ENCODE measurements around the gene APOB. TPM values are rescaled to one million over a fixed set of nuclear protein-coding genes. Genes with fewer than 3 reads are reported as not detected.

APOB gene
- polyA plus RNA-seq, 1 of the 3 experiments (the other 2 are of a cell fraction), result not detected

DNA sequence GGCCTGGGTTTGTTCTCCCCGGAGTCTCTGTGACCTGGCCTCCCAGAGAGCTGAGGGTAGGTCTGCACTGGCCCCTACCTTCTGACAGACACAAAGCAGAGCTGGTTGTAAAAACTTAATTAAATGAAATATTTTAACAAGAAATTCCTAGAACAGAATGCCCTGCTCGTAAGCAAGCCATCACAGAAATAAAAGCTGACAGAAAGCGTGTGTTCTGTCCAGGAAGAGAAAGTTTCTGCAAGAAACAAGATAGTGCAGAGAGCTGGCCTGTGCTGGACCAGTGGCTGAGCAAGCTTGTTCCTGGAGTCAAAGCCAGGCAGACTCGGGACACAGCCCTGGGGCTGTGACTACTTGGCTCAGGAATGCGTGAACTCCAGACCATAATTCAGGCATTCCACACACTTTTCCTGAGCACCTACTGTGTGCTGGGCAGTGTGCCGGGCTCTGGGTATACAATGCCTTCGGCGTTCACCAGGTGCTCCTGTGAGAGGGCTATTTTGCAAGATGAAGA is 51.6 kb downstream of the APOB start:
- Histone ChIP-seq H3K9ac (no peak overlapping the region), H3K27me3 (ENCODE audit: insufficient read depth) (no peaks in the 10 kb centered on the region), H3K4me2 (no peak overlapping the region), H3K4me3 (ENCODE audit: low read depth in 2 of 2, low read length in 1 of 2) (no peak overlapping the region), H3K9me3 (no peaks in the 10 kb centered on the region), H3K4me1 (ENCODE audit: control insufficient read depth in 1 of 2, insufficient read depth in 2 of 2, low read depth in 1 of 2, low read length in 1 of 2) (peaks cover 0 to 44% of the 10 kb centered on the region in 2 experiments; a peak in 2 of 4 replicates), H3K36me3 (replicated peaks in 1 of 2; ENCODE audit: control insufficient read depth in 1 of 2, insufficient read depth in 2 of 2, low read length in 1 of 2) (no peaks in the 10 kb centered on the region), H2AFZ (ENCODE audit: low read depth) (no peak overlapping the region), H3K79me2 (ENCODE audit: insufficient read depth) (no peaks in the 10 kb centered on the region), H4K20me1 (ENCODE audit: insufficient read depth) (no peaks in the 10 kb centered on the region), H3F3A (replicated peaks; ENCODE audit: insufficient read depth) (no peaks in the 10 kb centered on the region), H3K9me2 (no peaks in the 10 kb centered on the region), H3K27ac (ENCODE audit: low read depth in 2 of 2, low read length in 1 of 2) (no peak overlapping the region)
- WGBS (ENCODE audit: low lambda C conversion rate), result 32% methylated on average over 8 of the region's 8 CpGs
- ChIA-PET POLR2A (interaction anchor here (0.6 kb wide), 1 partner anchor 34 kb away, joined by 4 read pairs; no protein-coding TSS in a partner anchor), CTCF (interaction anchor here (0.6 to 2.0 kb wide), 6 partner anchors 10 to 331 kb away, joined by 3 to 14 read pairs (median 3); no protein-coding TSS in a partner anchor)
- TF ChIP-seq FOSL2 (IDR thresholded peaks at IDR 0.05; ENCODE audit: borderline replicate concordance, low read depth), result no peak; the same call in 1 of the 2 replicates
- no peak for TF ChIP-seq GABPA (IDR thresholded peaks at IDR 0.05; ENCODE audit: low read depth)
- peak; percentile 47 for TF ChIP-seq TCF12 (IDR thresholded peaks at IDR 0.05)
- TF ChIP-seq, protein P1, sequence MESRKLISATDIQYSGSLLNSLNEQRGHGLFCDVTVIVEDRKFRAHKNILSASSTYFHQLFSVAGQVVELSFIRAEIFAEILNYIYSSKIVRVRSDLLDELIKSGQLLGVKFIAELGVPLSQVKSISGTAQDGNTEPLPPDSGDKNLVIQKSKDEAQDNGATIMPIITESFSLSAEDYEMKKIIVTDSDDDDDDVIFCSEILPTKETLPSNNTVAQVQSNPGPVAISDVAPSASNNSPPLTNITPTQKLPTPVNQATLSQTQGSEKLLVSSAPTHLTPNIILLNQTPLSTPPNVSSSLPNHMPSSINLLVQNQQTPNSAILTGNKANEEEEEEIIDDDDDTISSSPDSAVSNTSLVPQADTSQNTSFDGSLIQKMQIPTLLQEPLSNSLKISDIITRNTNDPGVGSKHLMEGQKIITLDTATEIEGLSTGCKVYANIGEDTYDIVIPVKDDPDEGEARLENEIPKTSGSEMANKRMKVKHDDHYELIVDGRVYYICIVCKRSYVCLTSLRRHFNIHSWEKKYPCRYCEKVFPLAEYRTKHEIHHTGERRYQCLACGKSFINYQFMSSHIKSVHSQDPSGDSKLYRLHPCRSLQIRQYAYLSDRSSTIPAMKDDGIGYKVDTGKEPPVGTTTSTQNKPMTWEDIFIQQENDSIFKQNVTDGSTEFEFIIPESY (IDR thresholded peaks at IDR 0.05; ENCODE audit: borderline replicate concordance, low read depth), result no peak
- TF ChIP-seq EP300 (IDR thresholded peaks at IDR 0.05; ENCODE audit: borderline replicate concordance in 1 of 2, low read depth in 1 of 2, low read length in 1 of 2), result peak; percentile 9 to 11; a peak in 1 of 4 replicates
- TF ChIP-seq, protein P2, sequence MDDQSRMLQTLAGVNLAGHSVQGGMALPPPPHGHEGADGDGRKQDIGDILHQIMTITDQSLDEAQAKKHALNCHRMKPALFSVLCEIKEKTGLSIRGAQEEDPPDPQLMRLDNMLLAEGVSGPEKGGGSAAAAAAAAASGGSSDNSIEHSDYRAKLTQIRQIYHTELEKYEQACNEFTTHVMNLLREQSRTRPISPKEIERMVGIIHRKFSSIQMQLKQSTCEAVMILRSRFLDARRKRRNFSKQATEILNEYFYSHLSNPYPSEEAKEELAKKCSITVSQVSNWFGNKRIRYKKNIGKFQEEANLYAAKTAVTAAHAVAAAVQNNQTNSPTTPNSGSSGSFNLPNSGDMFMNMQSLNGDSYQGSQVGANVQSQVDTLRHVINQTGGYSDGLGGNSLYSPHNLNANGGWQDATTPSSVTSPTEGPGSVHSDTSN (IDR thresholded peaks at IDR 0.05), result peak; percentile 41; the same call in 1 of the 2 replicates
- peak; percentile 16; the same call in 1 of the 2 replicates for TF ChIP-seq RCOR1 (IDR thresholded peaks at IDR 0.05; ENCODE audit: low read length)
- no peak for TF ChIP-seq MXI1 (IDR thresholded peaks at IDR 0.05; ENCODE audit: low read depth, low read length)
- DNase-seq, result no peak

DNA sequence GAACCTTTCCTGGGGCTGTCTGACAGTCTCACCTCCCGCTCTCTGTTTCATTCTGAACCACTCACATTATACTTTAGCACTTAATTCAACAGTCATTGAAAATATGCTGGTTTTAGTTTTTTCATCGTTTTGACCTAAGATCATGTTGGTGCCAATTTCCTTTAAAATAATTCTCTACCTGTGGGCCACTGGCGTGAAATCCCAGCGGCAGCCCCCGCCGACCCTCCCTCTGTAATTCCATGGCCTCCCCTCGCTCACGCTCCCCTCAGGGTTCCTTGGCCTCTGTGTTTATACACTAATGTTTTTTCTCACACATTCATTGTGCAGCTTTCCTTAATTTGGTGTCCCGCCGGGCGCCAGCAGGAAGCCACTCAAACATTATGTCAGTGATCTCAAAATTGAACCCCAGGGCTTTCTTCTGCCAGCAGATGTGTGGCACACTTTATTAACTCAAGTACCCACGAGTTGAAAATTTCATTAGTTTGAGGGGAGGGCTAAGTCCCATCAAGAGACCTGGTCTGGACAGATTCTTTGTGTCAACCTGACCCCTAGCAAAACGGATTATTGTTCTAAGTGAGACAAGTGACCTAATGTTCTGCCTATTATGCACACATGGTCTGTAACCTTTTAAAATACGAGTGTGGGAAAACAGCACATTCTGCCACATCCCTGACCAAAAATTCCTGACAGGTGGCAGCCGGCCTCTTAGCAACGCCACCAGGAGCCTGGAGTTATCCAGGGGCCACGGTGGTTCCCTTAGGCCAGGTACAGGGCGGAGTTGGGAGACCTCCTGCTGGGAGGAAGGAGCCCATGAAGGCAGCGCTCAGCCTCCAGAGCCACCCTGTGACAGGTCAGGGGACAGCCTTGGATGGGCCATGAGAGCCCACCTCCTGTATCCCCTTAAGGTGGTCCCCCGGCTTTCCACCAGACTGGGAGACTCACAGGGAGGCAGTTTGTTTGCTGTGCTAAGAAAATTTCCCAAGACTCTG is 53.1 kb downstream of the APOB start:
- Histone ChIP-seq H4K20me1 (ENCODE audit: insufficient read depth) (no peaks in the 10 kb centered on the region), H3K9me3 (no peaks in the 10 kb centered on the region), H3K9ac (no peak overlapping the region), H3K27ac (ENCODE audit: low read depth in 2 of 2, low read length in 1 of 2) (peak overlapping the region in 1 of 2 experiments; percentile 22; a peak in 1 of 4 replicates), H3K4me2 (no peak overlapping the region), H2AFZ (ENCODE audit: low read depth) (no peak overlapping the region), H3K4me3 (ENCODE audit: low read depth in 2 of 2, low read length in 1 of 2) (no peak overlapping the region), H3K9me2 (no peaks in the 10 kb centered on the region), H3F3A (replicated peaks; ENCODE audit: insufficient read depth) (no peaks in the 10 kb centered on the region), H3K36me3 (replicated peaks in 1 of 2; ENCODE audit: control insufficient read depth in 1 of 2, insufficient read depth in 2 of 2, low read length in 1 of 2) (no peaks in the 10 kb centered on the region), H3K79me2 (ENCODE audit: insufficient read depth) (no peaks in the 10 kb centered on the region), H3K27me3 (ENCODE audit: insufficient read depth) (no peaks in the 10 kb centered on the region), H3K4me1 (ENCODE audit: control insufficient read depth in 1 of 2, insufficient read depth in 2 of 2, low read depth in 1 of 2, low read length in 1 of 2) (peaks cover 0 to 44% of the 10 kb centered on the region in 2 experiments; a peak in 2 of 4 replicates)
- POLR2A ChIA-PET, result no interaction called here
- 54% methylated on average over 19 of the region's 20 CpGs for WGBS (ENCODE audit: low lambda C conversion rate)
- CTCF ChIA-PET, result interaction anchor here (0.8 to 2.3 kb wide), 4 partner anchors 27 to 329 kb away, joined by 3 to 18 read pairs (median 6); no protein-coding TSS in a partner anchor
- no peak for TF ChIP-seq YY1 (IDR thresholded peaks at IDR 0.05; ENCODE audit: low read depth)
- TF ChIP-seq, protein P3, sequence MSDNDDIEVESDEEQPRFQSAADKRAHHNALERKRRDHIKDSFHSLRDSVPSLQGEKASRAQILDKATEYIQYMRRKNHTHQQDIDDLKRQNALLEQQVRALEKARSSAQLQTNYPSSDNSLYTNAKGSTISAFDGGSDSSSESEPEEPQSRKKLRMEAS (IDR thresholded peaks at IDR 0.05; ENCODE audit: low read depth), result no peak
- TF ChIP-seq EP300 (IDR thresholded peaks at IDR 0.05; ENCODE audit: borderline replicate concordance in 1 of 2, low read depth in 1 of 2, low read length in 1 of 2), result peak in 1 of 2 experiments; percentile 46; a peak in 1 of 4 replicates
- no peak for TF ChIP-seq CHD2 (IDR thresholded peaks at IDR 0.05; ENCODE audit: low read length, partially characterized antibody)
- TF ChIP-seq FOSL2 (IDR thresholded peaks at IDR 0.05; ENCODE audit: borderline replicate concordance, low read depth), result no peak
- no peak for TF ChIP-seq JUND (IDR thresholded peaks at IDR 0.05)
- TF ChIP-seq MEF2A (IDR thresholded peaks at IDR 0.05; ENCODE audit: borderline replicate concordance, low read depth), result no peak
- no peak for TF ChIP-seq GABPA (IDR thresholded peaks at IDR 0.05; ENCODE audit: low read depth)
- no peak for TF ChIP-seq POLR2AphosphoS5 (IDR thresholded peaks at IDR 0.05; ENCODE audit: low read depth, low read length)
- TF ChIP-seq RCOR1 (IDR thresholded peaks at IDR 0.05; ENCODE audit: low read length), result peak; percentile 63; the same call in 1 of the 2 replicates
- TF ChIP-seq TCF12 (IDR thresholded peaks at IDR 0.05), result no peak
- TF ChIP-seq, protein P4, sequence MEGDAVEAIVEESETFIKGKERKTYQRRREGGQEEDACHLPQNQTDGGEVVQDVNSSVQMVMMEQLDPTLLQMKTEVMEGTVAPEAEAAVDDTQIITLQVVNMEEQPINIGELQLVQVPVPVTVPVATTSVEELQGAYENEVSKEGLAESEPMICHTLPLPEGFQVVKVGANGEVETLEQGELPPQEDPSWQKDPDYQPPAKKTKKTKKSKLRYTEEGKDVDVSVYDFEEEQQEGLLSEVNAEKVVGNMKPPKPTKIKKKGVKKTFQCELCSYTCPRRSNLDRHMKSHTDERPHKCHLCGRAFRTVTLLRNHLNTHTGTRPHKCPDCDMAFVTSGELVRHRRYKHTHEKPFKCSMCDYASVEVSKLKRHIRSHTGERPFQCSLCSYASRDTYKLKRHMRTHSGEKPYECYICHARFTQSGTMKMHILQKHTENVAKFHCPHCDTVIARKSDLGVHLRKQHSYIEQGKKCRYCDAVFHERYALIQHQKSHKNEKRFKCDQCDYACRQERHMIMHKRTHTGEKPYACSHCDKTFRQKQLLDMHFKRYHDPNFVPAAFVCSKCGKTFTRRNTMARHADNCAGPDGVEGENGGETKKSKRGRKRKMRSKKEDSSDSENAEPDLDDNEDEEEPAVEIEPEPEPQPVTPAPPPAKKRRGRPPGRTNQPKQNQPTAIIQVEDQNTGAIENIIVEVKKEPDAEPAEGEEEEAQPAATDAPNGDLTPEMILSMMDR (IDR thresholded peaks at IDR 0.05), result no peak
- no peak for TF ChIP-seq MXI1 (IDR thresholded peaks at IDR 0.05; ENCODE audit: low read depth, low read length)
- peak; percentile 35 for DNase-seq
